PC-3 (cell line): ENCODE results near the gene TMEM14C. TPM values are rescaled to one million over a fixed set of nuclear protein-coding genes. Genes with fewer than 3 reads are reported as not detected.

Source experiments
- ATAC-seq: fragments of 200-7000 bp; cut with Tn5 transposase; 2 replicates; pipeline ENCODE4 v1.9.1; 2020; ENCODE audit warnings: mild to moderate bottlenecking, moderate library complexity
- BruUV-seq: library from RNA; stranded (reverse); fragments of 400-500 nt; replicated peaks from 2 replicates; lab custom pipeline; 2021; lab: Mats Ljungman, UMichigan
- CTCF ChIA-PET: fragments of 300-600 bp; sonication (Branson Sonifier 250); formaldehyde crosslinking; loops from one replicate; lab custom pipeline; 2022; ENCODE audit warnings: antibody characterized with exemption; lab: Charles Lee
- POLR2A ChIA-PET: fragments of 300-600 bp; sonication (Branson Sonifier 250); formaldehyde crosslinking; loops from one replicate; lab custom pipeline; 2022; ENCODE audit warnings: antibody characterized with exemption; ENCODE audit not compliant: unreplicated experiment; lab: Charles Lee
- DNase-seq: peaks from one replicate; pipeline ENCODE4 v3.0.0-alpha.2; 2015
- H2AFZ ChIP-seq: fragments of 300-600 bp; sonication (generic); 2 replicates; pipeline ENCODE4 v1.6.0; 2016; ENCODE audit warnings: antibody characterized with exemption, low read length
- H3F3A ChIP-seq: fragments of 300-600 bp; sonication (generic); one replicate; pipeline ENCODE4 v1.6.0; 2017; ENCODE audit warnings: antibody characterized with exemption, low read length, control low read depth, mild to moderate bottlenecking; ENCODE audit not compliant: unreplicated experiment
- H3K27ac ChIP-seq: fragments of 300-600 bp; sonication (generic); 2 replicates; pipeline ENCODE4 v1.5.1; 2016; ENCODE audit warnings: mild to moderate bottlenecking, low read length
- H3K27me3 ChIP-seq: fragments of 300-600 bp; sonication (generic); 2 replicates; pipeline ENCODE4 v1.6.1; 2016; ENCODE audit warnings: low read length, mixed read lengths
- H3K36me3 ChIP-seq: fragments of 300-600 bp; sonication (generic); 2 replicates; pipeline ENCODE4 v1.6.1; 2016; ENCODE audit warnings: low read depth, mixed run types, low read length, mixed read lengths
- H3K4me1 ChIP-seq: fragments of 300-600 bp; sonication (generic); 2 replicates; pipeline ENCODE4 v1.5.1; 2016; ENCODE audit warnings: low read length; ENCODE audit not compliant: insufficient read depth
- H3K4me2 ChIP-seq: fragments of 300-600 bp; sonication (generic); 2 replicates; pipeline ENCODE4 v1.6.0; 2016; ENCODE audit warnings: low read length
- H3K4me3 ChIP-seq: fragments of 300-600 bp; sonication (generic); 2 replicates; pipeline ENCODE4 v1.5.1; 2016; ENCODE audit warnings: mild to moderate bottlenecking, low read length, mixed read lengths
- H3K79me2 ChIP-seq: fragments of 300-600 bp; sonication (generic); 2 replicates; pipeline ENCODE4 v1.6.1; 2017; ENCODE audit warnings: low read length, mixed read lengths
- H3K9ac ChIP-seq: fragments of 300-600 bp; sonication (generic); 2 replicates; pipeline ENCODE4 v1.6.0; 2016; ENCODE audit warnings: mild to moderate bottlenecking, low read length
- H3K9me2 ChIP-seq: fragments of 300-600 bp; sonication (generic); replicated peaks from 2 replicates; pipeline ENCODE4 v1.6.1; 2016; ENCODE audit warnings: mixed run types, low read length, mixed read lengths
- H3K9me3 ChIP-seq: fragments of 300-600 bp; sonication (generic); 2 replicates; pipeline ENCODE4 v1.6.1; 2016; ENCODE audit warnings: low read length, mixed read lengths
- H4K20me1 ChIP-seq: fragments of 300-600 bp; sonication (generic); 2 replicates; pipeline ENCODE4 v1.6.1; 2016; ENCODE audit warnings: low read length, mixed read lengths
- CTCF ChIP-seq: fragments of 300-600 bp; sonication (generic); conservative IDR thresholded peaks from 2 replicates; pipeline ENCODE4 v1.5.1; 2017; ENCODE audit warnings: antibody characterized with exemption, low read depth, mild to moderate bottlenecking, low read length
- EZH2 ChIP-seq: fragments of 300-600 bp; sonication (generic); IDR thresholded peaks from one replicate; pipeline ENCODE4 v1.6.1; 2017; ENCODE audit warnings: antibody characterized with exemption, mild to moderate bottlenecking, low read length; ENCODE audit not compliant: unreplicated experiment
- EZH2phosphoT487 ChIP-seq: fragments of 300-600 bp; sonication (generic); IDR thresholded peaks from 2 replicates; pipeline ENCODE4 v1.6.1; 2018; ENCODE audit warnings: mild to moderate bottlenecking, antibody characterized with exemption, low read length, borderline replicate concordance
- intact Hi-C: fragments of 100-400 bp; cut with micrococcal nuclease; formaldehyde crosslinking; loops from 2 replicates; pipeline ENCODE4 v1.9.0; 2023
- total RNA-seq: library from RNA; depleted of rRNA; stranded (reverse); fragments of >200 nt; gene quantifications from 2 replicates; pipeline ENCODE4 v1.2.3, GENCODE V29; 2014

The TMEM14C gene
- total RNA-seq, 1 experiment from 2014 or later: 87.8 TPM

GRCh38 chr6:10723567-10723881 lies 654 bp downstream of the TMEM14C start:
- POLR2A ChIA-PET: interaction anchor here (1.5 kb wide), 1 partner anchor 24 kb away, joined by 15 read pairs; the partner anchor contains the start of gene TMEM14B
- intact Hi-C loops: loop anchor here (1.0 to 2.0 kb wide), 4 partner anchors 11 to 77 kb away; partner anchors contain the start of genes C6orf52 and PAK1IP1
- peaks cover 32% of the 10 kb centered on the region for H3K79me2 ChIP-seq

GRCh38 chr6:10725044-10725443 lies 2.2 kb downstream of the TMEM14C start:
- H3K27me3 ChIP-seq: no peaks in the 10 kb centered on the region
- peaks cover 24% of the 10 kb centered on the region for H3K4me1 ChIP-seq
- ATAC-seq: no peak
- ChIA-PET CTCF (no interaction called here), POLR2A (no interaction called here)
- H3K9me3 ChIP-seq: no peaks in the 10 kb centered on the region
- H3K9ac ChIP-seq: no peak overlapping the region
- H3K9me2 ChIP-seq: no peaks in the 10 kb centered on the region
- no peaks in the 10 kb centered on the region for H3F3A ChIP-seq
- TF ChIP-seq EZH2phosphoT487 (no peak), CTCF (no peak), EZH2 (no peak)
- H3K27ac ChIP-seq: no peak overlapping the region
- no TSS peak for BruUV-seq
- no peaks in the 10 kb centered on the region for H4K20me1 ChIP-seq
- intact Hi-C loops: no loop called here
- peaks cover 32% of the 10 kb centered on the region for H3K79me2 ChIP-seq
- no peak overlapping the region for H3K4me3 ChIP-seq
- DNase-seq: no peak
- no peak overlapping the region for H2AFZ ChIP-seq
- H3K4me2 ChIP-seq: 0 out of 2 replicates have a peak overlapping the region, but pooled peaks have one; percentile 88
- peaks cover 9% of the 10 kb centered on the region; the same call in 1 of the 2 replicates for H3K36me3 ChIP-seq

More at GRCh38 chr6:10723567-10723881, 654 bp downstream of the TMEM14C start:
- BruUV-seq: no TSS peak
- H3K27ac ChIP-seq: peak overlapping the region; percentile 67
- H3F3A ChIP-seq: no peaks in the 10 kb centered on the region
- DNase-seq: no peak
- H4K20me1 ChIP-seq: no peaks in the 10 kb centered on the region
- peaks cover 6% of the 10 kb centered on the region; the same call in 1 of the 2 replicates for H3K36me3 ChIP-seq
- peak overlapping the region; percentile 91 for H2AFZ ChIP-seq
- H3K9me3 ChIP-seq: 0 out of 2 replicates have a peak, but pooled peaks cover 1% of the 10 kb centered on the region
- peak overlapping the region; percentile 93 for H3K9ac ChIP-seq
- peak overlapping the region; percentile 88 for H3K4me2 ChIP-seq
- CTCF ChIA-PET: interaction anchor here (0.7 kb wide), 1 partner anchor 217 kb away, joined by 13 read pairs; no protein-coding TSS in a partner anchor
- no peaks in the 10 kb centered on the region for H3K27me3 ChIP-seq
- TF ChIP-seq EZH2phosphoT487: no peak
- no peak for TF ChIP-seq EZH2
- no peak for TF ChIP-seq CTCF
- no peaks in the 10 kb centered on the region for H3K9me2 ChIP-seq
- H3K4me3 ChIP-seq: peak overlapping the region; percentile 88
- ATAC-seq: no peak
- peaks cover 24% of the 10 kb centered on the region for H3K4me1 ChIP-seq

- no peak overlapping the region for H2AFZ ChIP-seq
- H3K36me3 ChIP-seq: peaks cover 10% of the 10 kb centered on the region; the same call in 1 of the 2 replicates
- no peak for ATAC-seq
- H3K27ac ChIP-seq: no peak overlapping the region
- no peaks in the 10 kb centered on the region for H3F3A ChIP-seq
- H3K4me3 ChIP-seq: no peak overlapping the region
- H3K4me1 ChIP-seq: peaks cover 24% of the 10 kb centered on the region
- intact Hi-C loops: no loop called here
- H4K20me1 ChIP-seq: no peaks in the 10 kb centered on the region
- no peak overlapping the region for H3K4me2 ChIP-seq
- H3K9ac ChIP-seq: no peak overlapping the region
- no peaks in the 10 kb centered on the region for H3K9me2 ChIP-seq
- ChIA-PET POLR2A (interaction anchor here (0.6 kb wide), 1 partner anchor 196 kb away, joined by 4 read pairs; no protein-coding TSS in a partner anchor), CTCF (no interaction called here)
- no peaks in the 10 kb centered on the region for H3K9me3 ChIP-seq
- H3K79me2 ChIP-seq: peaks cover 32% of the 10 kb centered on the region
- no TSS peak for BruUV-seq
- no peak for DNase-seq
- TF ChIP-seq CTCF: no peak
- TF ChIP-seq EZH2phosphoT487: no peak
- no peak for TF ChIP-seq EZH2
- no peaks in the 10 kb centered on the region for H3K27me3 ChIP-seq
These were observed 2.8 kb downstream of the TMEM14C start for GRCh38 chr6:10725716-10726115.
